ENCODE measurements around the gene LEAP2. TPM values are rescaled to one million over a fixed set of nuclear protein-coding genes. Genes with fewer than 3 reads are reported as not detected.

LEAP2 gene
- total and polyA plus RNA-seq, 8 donors, result 0.92 to 2.3 (median 1.4) TPM; not detected in 2

DNA sequence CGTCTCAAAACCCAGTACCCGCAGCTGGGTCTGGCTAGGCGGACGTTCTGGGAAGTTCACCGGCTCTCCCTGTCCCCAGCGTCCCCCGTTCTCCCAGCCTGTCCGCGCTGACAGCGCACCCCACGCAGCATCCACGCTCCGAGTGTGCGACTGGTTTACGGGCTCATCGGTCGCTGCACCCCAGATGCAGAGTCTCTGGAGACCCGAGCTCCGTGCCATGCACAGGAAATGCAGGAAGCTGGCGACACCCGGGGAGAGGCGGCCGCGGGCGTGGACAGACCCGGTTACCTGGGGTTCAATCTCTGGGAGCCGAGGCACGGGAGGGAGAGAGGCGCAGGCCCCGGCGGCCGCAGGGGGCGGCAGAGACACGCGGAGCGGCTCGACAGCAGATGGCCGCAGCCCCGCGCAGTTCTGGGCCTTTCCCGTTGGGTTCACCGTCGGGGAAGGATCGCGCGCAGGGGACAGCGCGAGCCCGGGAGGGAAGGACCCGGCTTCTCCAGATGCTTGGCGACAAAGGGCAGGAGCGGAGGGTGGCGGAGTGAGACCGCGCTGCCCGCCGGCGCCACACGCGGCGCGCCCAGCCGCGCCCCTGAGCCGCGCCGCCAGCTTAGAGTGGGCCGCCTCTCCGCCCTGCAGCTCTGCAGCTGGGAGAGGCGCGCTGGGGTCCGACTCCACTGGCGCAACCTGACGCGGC lies 43.6 kb upstream of the LEAP2 start:
- TF ChIP-seq POLR2AphosphoS5 (IDR thresholded peaks at IDR 0.05) (peak in 2 of 3 donors; percentile 46 to 67), POLR2A (IDR thresholded peaks at IDR 0.05) (no peak), CTCF (IDR thresholded peaks at IDR 0.05) (peak in 5 of 7 experiments; percentile 73 to 91 (median 86)), EP300 (IDR thresholded peaks at IDR 0.05) (no peak)
- H3K27ac ChIP-seq, result peak overlapping the region; percentile 87 to 92 (median 90)
- peaks cover 0 to 64% (median 5%) of the 10 kb centered on the region in 3 donors for H3K27me3 ChIP-seq
- peaks cover 8 to 53% (median 30%) of the 10 kb centered on the region in 4 donors for H3K4me1 ChIP-seq
- peaks cover 0 to 17% (median 11%) of the 10 kb centered on the region in 4 donors for H3K36me3 ChIP-seq
- H3K9me3 ChIP-seq, result no peaks in the 10 kb centered on the region
- peak; percentile 87 to 94 for DNase-seq
- H3K4me3 ChIP-seq, result peak overlapping the region; percentile 74 to 83 (median 79)
- intact Hi-C loops (cut with DNase I; ENCODE audit: low total_unique reads), result no loop called here
- WGBS, 5 donors, result 2 to 7% (median 3%) methylated on average over 3 to 75 of the region's 75 CpGs

GRCh38 chr5:132830436-132831094 lies 42.9 kb upstream of the LEAP2 start, which contains the start of gene SHROOM1:
TSS of gene SHROOM1 (minus strand) at chr5:132830647. CDS start at chr5:132826140, 4,507 bp downstream.
- Histone ChIP-seq H3K36me3 (peaks cover 0 to 10% (median 4%) of the 10 kb centered on the region in 4 donors), H3K27ac (peak within 1 kb of the TSS; percentile 87 to 92 (median 90)), H3K4me3 (peak within 1 kb of the TSS; percentile 74 to 83 (median 79)), H3K4me1 (peaks cover 8 to 48% (median 30%) of the 10 kb centered on the region in 4 donors), H3K27me3 (peaks cover 0 to 58% (median 0%) of the 10 kb centered on the region in 3 donors), H3K9me3 (no peaks in the 10 kb centered on the region)
- TF ChIP-seq POLR2A (IDR thresholded peaks at IDR 0.05) (no peak), CTCF (IDR thresholded peaks at IDR 0.05) (no peak), POLR2AphosphoS5 (IDR thresholded peaks at IDR 0.05) (peak in 2 of 3 donors; percentile 70 to 76), EP300 (IDR thresholded peaks at IDR 0.05) (no peak)
- 3 to 10% (median 3%) methylated on average over 19 to 78 of the region's 78 CpGs for WGBS, 5 donors
- DNase-seq, result peak; percentile 80 to 88
- intact Hi-C loops (cut with DNase I; ENCODE audit: low total_unique reads), result no loop called here

DNA sequence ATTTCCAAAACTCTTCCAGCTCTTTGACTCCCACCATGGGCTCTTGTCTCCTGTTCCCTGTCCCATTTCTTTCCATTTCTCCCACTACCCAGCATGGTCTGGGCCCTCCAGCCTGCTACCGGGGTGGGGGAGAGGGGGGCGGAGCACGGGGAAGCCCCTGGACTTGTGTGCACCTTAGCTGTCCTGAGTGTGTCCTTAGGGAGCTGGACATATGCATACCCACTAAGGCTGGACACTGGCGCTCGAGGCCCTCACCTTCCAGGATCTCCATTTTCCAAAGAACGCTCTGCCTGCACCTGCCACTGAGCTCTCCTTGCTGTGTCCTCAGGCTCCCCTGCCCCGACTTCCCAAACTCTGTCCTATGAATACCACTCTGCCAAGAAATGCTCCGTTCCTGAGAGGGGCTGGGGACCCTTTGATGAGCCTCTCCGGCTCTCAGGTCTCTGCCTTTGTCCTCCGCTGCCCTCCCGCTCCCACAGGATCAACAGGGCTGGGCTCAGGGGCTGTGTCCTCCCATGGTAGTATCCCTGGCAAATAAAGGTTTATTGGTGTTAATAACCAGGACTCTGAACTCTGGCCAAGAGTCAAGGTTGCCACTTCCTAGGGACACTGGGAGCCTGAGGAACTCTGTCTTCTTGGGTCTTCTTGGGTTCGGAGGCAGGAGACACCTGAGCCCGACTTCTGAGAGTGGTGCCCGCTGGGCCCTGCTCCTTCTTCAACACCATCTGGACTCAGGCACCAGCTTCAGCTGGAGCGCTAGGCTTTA lies 42.2 kb upstream of the LEAP2 start:
- H3K4me3 ChIP-seq, result peak overlapping the region; percentile 74 to 83 (median 79)
- no peak for TF ChIP-seq POLR2A (IDR thresholded peaks at IDR 0.05)
- no peak for TF ChIP-seq POLR2AphosphoS5 (IDR thresholded peaks at IDR 0.05)
- TF ChIP-seq EP300 (IDR thresholded peaks at IDR 0.05), result no peak
- TF ChIP-seq CTCF (IDR thresholded peaks at IDR 0.05), result no peak
- peaks cover 0 to 51% (median 0%) of the 10 kb centered on the region in 3 donors for H3K27me3 ChIP-seq
- H3K36me3 ChIP-seq, result peaks cover 0 to 4% (median 0%) of the 10 kb centered on the region in 4 donors
- 80 to 93% (median 87%) methylated on average over 15 of the region's 15 CpGs for WGBS, 5 donors
- H3K9me3 ChIP-seq, result no peaks in the 10 kb centered on the region
- peaks cover 8 to 41% (median 25%) of the 10 kb centered on the region in 4 donors for H3K4me1 ChIP-seq
- DNase-seq, result no peak
- intact Hi-C loops (cut with DNase I; ENCODE audit: low total_unique reads), result no loop called here
- H3K27ac ChIP-seq, result peak overlapping the region; percentile 87 to 92 (median 90)

DNA sequence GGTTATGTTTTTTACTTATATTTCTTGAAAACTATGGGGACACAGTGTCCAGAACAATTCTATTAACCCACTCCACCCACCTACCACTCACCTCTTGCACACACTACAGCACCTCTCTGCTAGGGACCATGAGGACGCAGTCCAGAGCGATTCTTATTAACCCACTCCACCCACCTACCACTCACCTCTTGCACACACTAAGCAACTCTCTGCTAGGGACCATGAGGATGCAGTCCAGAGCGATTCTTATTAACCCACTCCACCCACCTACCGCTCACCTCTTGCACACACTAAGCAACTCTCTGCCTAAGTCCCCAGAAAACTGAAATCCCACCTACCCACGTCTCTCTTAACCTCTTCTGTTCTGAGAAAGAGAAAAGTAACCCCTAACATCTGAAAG lies 40.9 kb upstream of the LEAP2 start:
- no peak overlapping the region for H3K27ac ChIP-seq
- no peak for DNase-seq
- no peak overlapping the region for H3K4me3 ChIP-seq
- peaks cover 8 to 39% (median 24%) of the 10 kb centered on the region in 4 donors for H3K4me1 ChIP-seq
- 85 to 94% (median 91%) methylated on average over 5 of the region's 5 CpGs for WGBS, 5 donors
- intact Hi-C loops (cut with DNase I; ENCODE audit: low total_unique reads), result no loop called here
- peaks cover 0 to 37% (median 0%) of the 10 kb centered on the region in 3 donors for H3K27me3 ChIP-seq
- no peaks in the 10 kb centered on the region for H3K36me3 ChIP-seq
- no peaks in the 10 kb centered on the region for H3K9me3 ChIP-seq
- TF ChIP-seq EP300 (IDR thresholded peaks at IDR 0.05), result no peak
- TF ChIP-seq CTCF (IDR thresholded peaks at IDR 0.05), result no peak
- TF ChIP-seq POLR2AphosphoS5 (IDR thresholded peaks at IDR 0.05), result no peak
- no peak for TF ChIP-seq POLR2A (IDR thresholded peaks at IDR 0.05)
